T-cell (primary cell): ENCODE measurements around the gene ZNF700. TPM values are rescaled to one million over a fixed set of nuclear protein-coding genes. Genes with fewer than 3 reads are reported as not detected.

Source experiments
- ATAC-seq, 4 experiments: fragments of 200-7000 bp in 3 of 4; fragments of 150-1000 bp in 1 of 4; cut with Tn5 transposase; replicated peaks in 1 of 4; 1 replicate in 3 of 4; 2 replicates in 1 of 4; pipeline ENCODE4 v1.10.0; 2021; ENCODE audit warnings: moderate library complexity in 3 of 4, mild to moderate bottlenecking in 2 of 4, moderate number of reproducible peaks in 1 of 4
- CTCF ChIA-PET, 2 donors: fragments of 300-600 bp; sonication (Branson Sonifier 250); formaldehyde crosslinking; loops; one replicate each; lab custom pipeline; 2022; ENCODE audit warnings: antibody characterized with exemption in 2 of 2; lab: Charles Lee
- POLR2A ChIA-PET, 2 donors: fragments of 300-600 bp; sonication (Branson Sonifier 250); formaldehyde crosslinking; loops; one replicate each; lab custom pipeline; 2022; ENCODE audit warnings: antibody characterized with exemption in 2 of 2; lab: Charles Lee
- DNase-seq, 35 experiments: peaks; one replicate each; pipeline versions ENCODE4 v3.0.0 to v3.0.0-alpha.2; 2013 to 2023
- H3K27ac ChIP-seq: one replicate; pipeline ENCODE4 v1.5.1; 2013; ENCODE audit warnings: low read length
- H3K27me3 ChIP-seq, 2 experiments: replicated peaks in 1 of 2; 1 replicate in 1 of 2; 2 replicates in 1 of 2; pipeline versions ENCODE4 v1.6.1 to v1.7.0; 2013; ENCODE audit warnings: low read length in 1 of 2, mixed read lengths in 1 of 2; ENCODE audit not compliant: control insufficient read depth in 2 of 2, insufficient read depth in 2 of 2; ENCODE audit errors: extremely low read depth in 1 of 2
- H3K36me3 ChIP-seq, 2 donors: 1 replicate in 1 of 2; 2 replicates in 1 of 2; pipeline versions ENCODE4 v1.6.1 to v1.7.0; 2013; ENCODE audit warnings: low read length in 1 of 2; ENCODE audit not compliant: control insufficient read depth in 2 of 2, insufficient read depth in 1 of 2; ENCODE audit errors: extremely low read depth in 1 of 2
- H3K4me1 ChIP-seq, 2 experiments: 1 replicate in 1 of 2; 2 replicates in 1 of 2; pipeline versions ENCODE4 v1.6.1 to v1.7.0; 2013; ENCODE audit warnings: low read length in 2 of 2, mixed read lengths in 1 of 2; ENCODE audit not compliant: insufficient read depth in 2 of 2, control insufficient read depth in 1 of 2; ENCODE audit errors: extremely low read depth in 1 of 2
- H3K4me3 ChIP-seq, 2 donors: 1 replicate in 1 of 2; 2 replicates in 1 of 2; pipeline versions ENCODE4 v1.5.1 to v1.7.0; 2013; ENCODE audit warnings: mild to moderate bottlenecking in 2 of 2, low read length in 1 of 2, moderate library complexity in 1 of 2; ENCODE audit not compliant: control insufficient read depth in 1 of 2; ENCODE audit errors: extremely low read depth in 1 of 2
- H3K9me3 ChIP-seq: 2 replicates; pipeline ENCODE4 v1.7.0; 2013
- H3K27ac Mint-ChIP-seq, 2 donors: one replicate each; pipeline ENCODE4 v1.8.0; 2020 to 2021; ENCODE audit warnings: mild to moderate bottlenecking in 2 of 2, mixed read lengths in 2 of 2
- H3K27me3 Mint-ChIP-seq, 2 donors: one replicate each; pipeline ENCODE4 v1.8.0; 2021 to 2022; ENCODE audit warnings: mixed read lengths in 2 of 2
- H3K36me3 Mint-ChIP-seq: one replicate; pipeline ENCODE4 v1.8.0; 2021; ENCODE audit warnings: mixed read lengths
- H3K4me1 Mint-ChIP-seq, 3 donors: one replicate each; pipeline ENCODE4 v1.8.0; 2020 to 2022; ENCODE audit warnings: mixed read lengths in 3 of 3, mild to moderate bottlenecking in 1 of 3
- H3K4me3 Mint-ChIP-seq, 3 donors: one replicate each; pipeline ENCODE4 v1.8.0; 2020 to 2022; ENCODE audit warnings: mild to moderate bottlenecking in 3 of 3, mixed read lengths in 3 of 3, moderate library complexity in 3 of 3
- H3K9me3 Mint-ChIP-seq, 3 donors: one replicate each; pipeline ENCODE4 v1.8.0; 2020 to 2022; ENCODE audit warnings: mixed read lengths in 3 of 3
- WGBS: methylation state at CpG from one replicate; pipeline ENCODE4 v1.1.5; 2013; ENCODE audit warnings: missing lambda C conversion rate; ENCODE audit not compliant: insufficient coverage; 5-methylcytosine and 5-hydroxymethylcytosine counted together
- total RNA-seq, 35 experiments: library from RNA in 6 of 35; stranded (reverse) in 6 of 35; fragments of 120-200 nt in 1 of 35; gene quantifications; one replicate each; pipeline versions ENCODE4 v1.2.1 to v1.2.4 and lab custom pipeline; 2013 to 2026

ZNF700 gene
- total RNA-seq, 5 donors from 2014 or later (not counting 1 experiment from before 2014, with no cell fraction given), result 17.2 to 19.7 (median 18.4) TPM

DNA sequence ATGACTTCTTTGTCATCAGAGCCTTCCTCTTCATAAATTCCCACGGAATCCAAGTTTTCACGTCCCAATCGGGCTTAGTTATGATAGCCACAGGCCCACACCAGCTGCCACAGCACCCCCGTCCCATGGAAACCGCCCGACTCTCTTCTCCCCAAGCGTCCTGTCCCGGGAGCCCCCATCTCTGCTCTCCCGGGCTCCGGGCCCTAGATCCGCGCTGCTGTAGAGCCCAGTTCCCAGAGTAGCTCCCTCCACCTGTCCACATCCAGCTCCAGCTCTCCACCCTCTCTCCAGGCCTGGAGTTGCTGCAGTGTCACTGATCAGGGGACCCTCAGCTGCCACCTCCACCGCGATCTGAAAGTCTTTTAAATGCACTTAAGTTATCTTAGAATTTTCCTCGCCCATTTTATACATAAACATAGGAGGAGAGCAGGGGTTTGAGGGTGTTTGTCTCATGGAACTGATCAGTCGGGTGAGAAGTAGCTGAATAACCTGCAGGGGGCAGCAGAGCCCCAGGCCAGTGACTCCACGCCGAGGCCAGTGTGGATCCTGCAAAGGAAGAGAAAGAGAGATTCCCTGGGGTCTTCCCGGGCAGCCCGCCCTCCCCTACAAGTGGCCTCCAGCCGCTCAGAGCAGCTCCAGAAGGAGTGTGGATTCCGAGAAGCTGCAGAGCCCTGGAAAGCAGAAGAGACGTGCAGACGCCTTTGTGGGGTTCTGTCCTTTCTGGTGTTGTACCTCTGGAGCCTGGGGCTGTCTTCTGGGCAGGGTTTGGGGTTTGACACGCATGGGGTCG is 38.9 kb downstream of the ZNF700 start:
- Histone ChIP-seq H3K4me3 (no peak overlapping the region), H3K27ac (peak overlapping the region; percentile 90), H3K36me3 (no peaks in the 10 kb centered on the region), H3K9me3 (no peaks in the 10 kb centered on the region), H3K27me3 (no peaks in the 10 kb centered on the region), H3K4me1 (peaks cover 5 to 20% of the 10 kb centered on the region in 2 experiments)
- ChIA-PET POLR2A (interaction anchor here in 1 of 2 donors (1.8 kb wide), 1 partner anchor 24 kb away, joined by 4 read pairs; no protein-coding TSS in a partner anchor), CTCF (interaction anchor here (0.8 to 3.0 kb wide), 9 partner anchors 24 to 177 kb away, joined by 3 to 48 read pairs (median 4); partner anchors contain the start of genes ZNF20 (in 1 of the 2), ZNF491 (in 1 of the 2) and ZNF700 (in 1 of the 2))
- peak; percentile 24 to 44 (median 28) for ATAC-seq
- WGBS, result 64% methylated on average over 19 of the region's 26 CpGs
- H3K27me3 Mint-ChIP-seq, result no peaks in the 10 kb centered on the region
- no peaks in the 10 kb centered on the region for H3K9me3 Mint-ChIP-seq
- peak overlapping the region; percentile 91 to 97 for H3K27ac Mint-ChIP-seq
- DNase-seq, result peak in 34 of 35 experiments; percentile 47 to 83 (median 64)
- H3K36me3 Mint-ChIP-seq, result peaks cover 10% of the 10 kb centered on the region
- H3K4me3 Mint-ChIP-seq, result peak overlapping the region; percentile 90 to 95 (median 93)
- peaks cover 27 to 30% (median 28%) of the 10 kb centered on the region in 3 donors for H3K4me1 Mint-ChIP-seq

DNA sequence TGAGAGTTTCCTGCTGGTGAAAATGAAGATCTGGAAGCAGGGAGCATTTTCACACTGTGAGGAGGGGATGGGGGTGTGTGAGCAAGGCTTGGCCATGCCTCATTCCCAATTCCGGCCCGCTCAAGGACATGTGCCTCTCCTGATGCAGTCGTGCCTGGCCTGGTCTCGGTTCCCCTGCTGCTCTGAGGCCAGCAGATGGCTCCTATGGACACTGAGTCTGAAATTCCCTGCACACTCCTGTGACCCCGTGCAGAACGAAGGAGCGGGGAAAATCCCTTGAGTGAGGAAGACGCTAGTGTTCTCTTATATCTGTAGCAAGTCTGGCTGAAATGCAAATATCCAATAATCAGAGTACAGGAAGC is 39.6 kb downstream of the ZNF700 start:
- ChIA-PET CTCF (interaction anchor here (0.8 to 3.0 kb wide), 11 partner anchors 23 to 176 kb away, joined by 3 to 48 read pairs (median 4); partner anchors contain the start of genes ZNF20 (in 1 of the 2), ZNF491 (in 1 of the 2) and ZNF700 (in 1 of the 2)), POLR2A (interaction anchor here in 1 of 2 donors (0.5 to 1.8 kb wide), 2 partner anchors 24 to 69 kb away, joined by 3 to 4 read pairs; no protein-coding TSS in a partner anchor)
- no peaks in the 10 kb centered on the region for H3K36me3 ChIP-seq
- no peaks in the 10 kb centered on the region for H3K9me3 Mint-ChIP-seq
- peak overlapping the region; percentile 76 to 98 for H3K4me3 ChIP-seq
- peaks cover 5 to 20% of the 10 kb centered on the region in 2 experiments for H3K4me1 ChIP-seq
- peak overlapping the region; percentile 90 to 95 (median 93) for H3K4me3 Mint-ChIP-seq
- peak overlapping the region; percentile 90 for H3K27ac ChIP-seq
- peaks cover 11% of the 10 kb centered on the region for H3K36me3 Mint-ChIP-seq
- H3K27me3 ChIP-seq, result no peaks in the 10 kb centered on the region
- DNase-seq, result peak in 2 of 35 experiments; percentile 0 to 7
- peak overlapping the region; percentile 91 to 97 for H3K27ac Mint-ChIP-seq
- no peaks in the 10 kb centered on the region for H3K9me3 ChIP-seq
- 36% methylated on average over 5 of the region's 8 CpGs for WGBS
- peak in 2 of 4 experiments; percentile 6 to 22 for ATAC-seq
- no peaks in the 10 kb centered on the region for H3K27me3 Mint-ChIP-seq
- peaks cover 27 to 30% (median 28%) of the 10 kb centered on the region in 3 donors for H3K4me1 Mint-ChIP-seq

DNA sequence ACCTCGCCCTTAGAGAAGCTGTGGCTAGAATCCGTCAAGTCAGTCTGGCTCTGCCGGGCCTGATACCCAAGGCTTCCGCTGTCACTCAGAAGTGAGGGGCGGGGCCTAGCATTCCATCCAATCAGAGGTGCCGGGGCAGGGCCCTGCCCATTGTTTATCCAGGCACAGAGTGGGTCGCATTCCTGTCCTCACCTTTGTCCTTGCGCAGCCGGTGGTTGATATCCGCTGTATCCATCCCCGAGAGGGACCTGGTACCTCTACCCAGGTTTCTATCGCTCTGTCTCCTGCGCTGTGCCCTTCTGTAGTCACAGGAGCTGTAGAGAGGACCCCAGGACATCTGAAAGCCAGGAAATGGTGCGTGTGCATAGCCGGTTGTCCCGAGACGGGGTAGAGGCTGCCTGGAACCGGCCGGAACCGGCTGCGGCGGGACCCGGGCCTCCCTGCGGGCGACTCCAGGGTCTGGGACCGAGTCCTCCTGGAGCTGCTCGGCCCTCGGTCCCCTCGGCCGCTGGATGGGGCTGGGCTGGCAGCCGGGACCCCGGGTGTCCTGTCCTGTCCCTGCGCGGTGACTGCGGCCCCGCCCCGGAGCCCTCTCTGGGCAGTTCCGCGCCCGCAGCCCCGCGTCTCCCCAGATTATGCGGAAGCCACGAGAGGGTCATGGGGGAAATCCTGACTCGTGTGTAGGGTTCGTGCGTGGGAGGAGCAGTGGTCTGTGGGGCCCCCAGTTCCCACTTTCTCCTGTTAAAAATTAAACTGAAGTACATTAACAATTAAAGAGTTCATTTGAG is 40.1 kb downstream of the ZNF700 start, which contains the start of gene ZNF763:
Gene ZNF763 (plus strand): TSS at position 183 of the 788 bp plus-strand sequence. CDS start 169 bp downstream, at position 352.
- peak within 1 kb of the TSS; percentile 76 to 98 for H3K4me3 ChIP-seq
- WGBS, result under 1% methylated on average over 35 of the region's 47 CpGs
- ChIA-PET POLR2A (interaction anchor here in 1 of 2 donors (0.5 to 1.8 kb wide), 2 partner anchors 23 to 69 kb away, joined by 3 to 4 read pairs; no protein-coding TSS in a partner anchor), CTCF (interaction anchor here (0.8 to 3.0 kb wide), 8 partner anchors 22 to 176 kb away, joined by 3 to 48 read pairs (median 4); partner anchors contain the start of genes ZNF20 (in 1 of the 2), ZNF491 (in 1 of the 2) and ZNF700 (in 1 of the 2))
- Mint-ChIP-seq H3K4me3 (peak within 1 kb of the TSS; percentile 90 to 95 (median 93)), H3K36me3 (peaks cover 14% of the 10 kb centered on the region), H3K9me3 (no peaks in the 10 kb centered on the region), H3K27ac (peak within 1 kb of the TSS; percentile 91 to 97), H3K4me1 (peaks cover 27 to 30% (median 28%) of the 10 kb centered on the region in 3 donors), H3K27me3 (no peaks in the 10 kb centered on the region)
- peaks cover 0 to 2% of the 10 kb centered on the region in 2 donors for H3K36me3 ChIP-seq
- peak; percentile 92 to 95 (median 94) for ATAC-seq
- H3K9me3 ChIP-seq, result no peaks in the 10 kb centered on the region
- peak within 1 kb of the TSS; percentile 90 for H3K27ac ChIP-seq
- H3K27me3 ChIP-seq, result no peaks in the 10 kb centered on the region
- peaks cover 5 to 20% of the 10 kb centered on the region in 2 experiments for H3K4me1 ChIP-seq
- DNase-seq, result peak; percentile 75 to 93 (median 85)

DNA sequence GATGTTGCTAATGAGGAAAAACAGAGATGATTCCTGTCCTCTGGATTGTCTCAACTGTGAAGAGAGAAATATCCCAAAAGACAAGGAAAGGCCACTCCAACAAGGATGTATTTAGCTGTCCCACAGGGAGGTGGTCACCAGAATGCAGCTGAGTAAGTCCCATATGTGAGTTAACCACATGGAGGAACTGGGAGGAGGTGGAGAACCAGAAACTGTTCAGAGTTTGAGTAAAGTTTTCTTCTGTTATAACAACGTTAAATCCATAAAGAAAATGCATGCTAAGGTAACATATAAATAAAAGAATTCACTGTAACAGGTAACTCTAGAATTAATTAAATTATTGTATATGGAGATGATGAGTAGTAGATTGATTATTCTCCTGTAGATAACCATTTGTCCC is 45.3 kb downstream of the ZNF700 start:
- H3K36me3 Mint-ChIP-seq, result peaks cover 30% of the 10 kb centered on the region
- ATAC-seq (no peak), DNase-seq (no peak)
- Histone ChIP-seq H3K4me3 (no peak overlapping the region), H3K27ac (no peak overlapping the region), H3K36me3 (peaks cover 0 to 3% of the 10 kb centered on the region in 2 donors), H3K4me1 (peaks cover 2 to 7% of the 10 kb centered on the region in 2 experiments), H3K9me3 (no peaks in the 10 kb centered on the region), H3K27me3 (no peaks in the 10 kb centered on the region)
- H3K9me3 Mint-ChIP-seq, result peaks cover 0 to 9% (median 5%) of the 10 kb centered on the region in 3 donors
- POLR2A ChIA-PET, result no interaction called here
- H3K27me3 Mint-ChIP-seq, result no peaks in the 10 kb centered on the region
- CTCF ChIA-PET, result no interaction called here
- H3K4me3 Mint-ChIP-seq, result no peak overlapping the region
- no peak overlapping the region for H3K27ac Mint-ChIP-seq
- peaks cover 13 to 15% (median 14%) of the 10 kb centered on the region in 3 donors for H3K4me1 Mint-ChIP-seq
- WGBS, result no CpG with 5 or more reads among the region's 1 CpG

DNA sequence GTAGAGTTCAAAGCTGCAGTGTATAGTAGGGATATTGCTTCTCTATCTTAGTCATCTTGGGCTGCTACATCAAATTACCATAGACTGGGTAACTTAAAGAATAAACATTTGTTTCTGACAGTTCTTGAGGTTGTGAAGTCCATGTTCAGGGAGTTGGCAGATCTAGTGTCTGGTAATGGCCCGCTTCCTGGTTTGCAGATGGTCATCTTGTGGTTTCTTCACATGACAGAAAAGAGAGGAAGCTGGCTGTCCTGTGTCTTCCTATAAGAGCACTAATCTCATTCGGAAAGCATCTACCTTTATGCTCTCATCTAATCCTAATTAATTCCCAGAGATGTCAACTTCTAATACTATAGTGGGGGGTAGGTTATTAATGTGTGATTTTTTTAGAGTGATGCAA is 46.1 kb downstream of the ZNF700 start:
- DNase-seq (no peak), ATAC-seq (no peak)
- Histone ChIP-seq H3K4me1 (no peaks in the 10 kb centered on the region), H3K27me3 (no peaks in the 10 kb centered on the region), H3K4me3 (no peak overlapping the region), H3K27ac (no peak overlapping the region), H3K9me3 (no peaks in the 10 kb centered on the region), H3K36me3 (peaks cover 0 to 3% of the 10 kb centered on the region in 2 donors)
- H3K4me1 Mint-ChIP-seq, result peaks cover 6 to 8% (median 6%) of the 10 kb centered on the region in 3 donors
- 100% methylated on average over 1 of the region's 2 CpGs for WGBS
- POLR2A ChIA-PET, result no interaction called here
- H3K9me3 Mint-ChIP-seq, result peaks cover 0 to 12% (median 10%) of the 10 kb centered on the region in 3 donors
- no peaks in the 10 kb centered on the region for H3K27me3 Mint-ChIP-seq
- CTCF ChIA-PET, result interaction anchor here in 1 of 2 donors (0.5 kb wide), 1 partner anchor 12 kb away, joined by 3 read pairs; no protein-coding TSS in a partner anchor
- H3K27ac Mint-ChIP-seq, result no peak overlapping the region
- H3K4me3 Mint-ChIP-seq, result no peak overlapping the region
- H3K36me3 Mint-ChIP-seq, result peaks cover 35% of the 10 kb centered on the region
